H9 (cell line): Measurements from ENCODE around the gene ABCB8. TPM values are rescaled to one million over a fixed set of nuclear protein-coding genes. Genes with fewer than 3 reads are reported as not detected.

ENCODE experiments used
- DNase-seq: peaks from one replicate; pipeline ENCODE4 v3.0.0-alpha.2; 2017
- H2AFZ ChIP-seq: one replicate; pipeline ENCODE4 v1.6.1; 2013; ENCODE audit warnings: mild to moderate bottlenecking, low read length, control low read depth, moderate library complexity
- H2AK5ac ChIP-seq: 2 replicates; pipeline ENCODE4 v1.6.1; 2013; ENCODE audit warnings: low read length, control low read depth, mixed read lengths; ENCODE audit not compliant: insufficient read length
- H2BK120ac ChIP-seq: one replicate; pipeline ENCODE4 v1.6.1; 2013; ENCODE audit warnings: low read depth, mild to moderate bottlenecking, low read length, control low read depth, inconsistent platforms; ENCODE audit not compliant: poor library complexity, severe bottlenecking
- H2BK12ac ChIP-seq: 2 replicates; pipeline ENCODE4 v1.6.1; 2013; ENCODE audit warnings: low read length, control low read depth, mixed read lengths, low read depth; ENCODE audit not compliant: insufficient read length
- H2BK15ac ChIP-seq: 2 replicates; pipeline ENCODE4 v1.6.1; 2013; ENCODE audit warnings: low read depth, low read length, control low read depth
- H2BK20ac ChIP-seq: one replicate; pipeline ENCODE4 v1.6.1; 2013; ENCODE audit warnings: low read depth, mild to moderate bottlenecking, low read length, control low read depth, inconsistent platforms; ENCODE audit not compliant: poor library complexity, severe bottlenecking
- H2BK5ac ChIP-seq: 2 replicates; pipeline ENCODE4 v1.6.1; 2013; ENCODE audit warnings: low read length, control low read depth, mixed read lengths; ENCODE audit not compliant: insufficient read length
- H3K14ac ChIP-seq: 2 replicates; pipeline ENCODE4 v1.6.1; 2013; ENCODE audit warnings: low read length, control low read depth; ENCODE audit not compliant: insufficient read depth
- H3K18ac ChIP-seq: 2 replicates; pipeline ENCODE4 v1.6.1; 2013; ENCODE audit warnings: low read depth, mild to moderate bottlenecking, mixed read lengths, low read length, control low read depth; ENCODE audit not compliant: insufficient read length
- H3K23ac ChIP-seq: 2 replicates; pipeline ENCODE4 v1.6.1; 2013; ENCODE audit warnings: low read length, control low read depth, mixed read lengths, low read depth; ENCODE audit not compliant: insufficient read length
- H3K23me2 ChIP-seq: 2 replicates; pipeline ENCODE4 v1.6.1; 2013; ENCODE audit warnings: low read depth, mild to moderate bottlenecking, mixed read lengths, low read length, control low read depth; ENCODE audit not compliant: insufficient read length, poor library complexity, severe bottlenecking
- H3K27ac ChIP-seq: 2 replicates; pipeline ENCODE4 v1.5.1; 2013; ENCODE audit warnings: low read length, control low read depth, mixed read lengths, low read depth; ENCODE audit not compliant: insufficient read length
- H3K27me3 ChIP-seq: 2 replicates; pipeline ENCODE4 v1.6.1; 2013; ENCODE audit warnings: low read length, control low read depth, inconsistent platforms; ENCODE audit not compliant: insufficient read depth
- H3K4ac ChIP-seq: 2 replicates; pipeline ENCODE4 v1.6.1; 2013; ENCODE audit warnings: low read depth, mild to moderate bottlenecking, control low read depth, inconsistent platforms, low read length, moderate library complexity
- H3K4me1 ChIP-seq: 2 replicates; pipeline ENCODE4 v1.6.1; 2013; ENCODE audit warnings: low read length, control low read depth, inconsistent platforms; ENCODE audit not compliant: insufficient read depth
- H3K4me2 ChIP-seq: 2 replicates; pipeline ENCODE4 v1.6.1; 2013; ENCODE audit warnings: low read length, control low read depth, mixed read lengths; ENCODE audit not compliant: insufficient read length, insufficient read depth
- H3K56ac ChIP-seq: 2 replicates; pipeline ENCODE4 v1.6.1; 2013; ENCODE audit warnings: low read depth, mild to moderate bottlenecking, mixed read lengths, low read length, control low read depth; ENCODE audit not compliant: insufficient read length
- H3K79me1 ChIP-seq: 2 replicates; pipeline ENCODE4 v1.6.1; 2013; ENCODE audit warnings: low read depth, mild to moderate bottlenecking, moderate library complexity, low read length, control low read depth, inconsistent platforms; ENCODE audit not compliant: insufficient read depth, poor library complexity, severe bottlenecking
- H3K79me2 ChIP-seq: 2 replicates; pipeline ENCODE4 v1.6.1; 2013; ENCODE audit warnings: low read length, control low read depth, inconsistent platforms; ENCODE audit not compliant: insufficient read depth
- H3K9ac ChIP-seq: 2 replicates; pipeline ENCODE4 v1.6.1; 2013; ENCODE audit warnings: low read length, control low read depth, mixed read lengths; ENCODE audit not compliant: insufficient read length; ENCODE audit errors: extremely low read depth
- H3K9me3 ChIP-seq: one replicate; pipeline ENCODE4 v1.6.1; 2013; ENCODE audit warnings: low read depth, low read length, inconsistent platforms; ENCODE audit not compliant: control insufficient read depth
- H3T11ph ChIP-seq: one replicate; pipeline ENCODE4 v1.6.1; 2013; ENCODE audit warnings: mild to moderate bottlenecking, low read length, control low read depth, inconsistent platforms
- H4K20me1 ChIP-seq: one replicate; pipeline ENCODE4 v1.6.1; 2013; ENCODE audit not compliant: control insufficient read depth, insufficient read length, insufficient read depth
- H4K5ac ChIP-seq: 2 replicates; pipeline ENCODE4 v1.6.1; 2013; ENCODE audit warnings: low read depth, mild to moderate bottlenecking, mixed read lengths, low read length, control low read depth; ENCODE audit not compliant: insufficient read length
- H4K8ac ChIP-seq: replicated peaks from 2 replicates; pipeline ENCODE4 v1.6.1; 2013; ENCODE audit warnings: low read length, control low read depth, mixed read lengths, low read depth; ENCODE audit not compliant: insufficient read length
- H4K91ac ChIP-seq: 2 replicates; pipeline ENCODE4 v1.6.1; 2013; ENCODE audit warnings: low read depth, mild to moderate bottlenecking, moderate library complexity, mixed read lengths, low read length, control low read depth; ENCODE audit not compliant: insufficient read length
- H3K27ac Mint-ChIP-seq, 3 experiments: 2 replicates in 2 of 3; 3 replicates in 1 of 3; pipeline ENCODE4 v1.8.0; 2020 to 2021; ENCODE audit warnings: mixed read lengths in 3 of 3, mild to moderate bottlenecking in 1 of 3, moderate library complexity in 1 of 3
- H3K27me3 Mint-ChIP-seq: 2 replicates; pipeline ENCODE4 v1.8.0; 2021; ENCODE audit warnings: low read depth, mild to moderate bottlenecking, moderate library complexity, mixed read lengths
- H3K36me3 Mint-ChIP-seq, 3 experiments: 2 replicates in 2 of 3; 3 replicates in 1 of 3; pipeline ENCODE4 v1.8.0; 2020 to 2021; ENCODE audit warnings: low read depth in 3 of 3, mixed read lengths in 3 of 3; ENCODE audit not compliant: insufficient read depth in 1 of 3
- H3K4me1 Mint-ChIP-seq, 2 experiments: 2 replicates each; pipeline ENCODE4 v1.8.0; 2020; ENCODE audit warnings: mixed read lengths in 2 of 2
- H3K4me3 Mint-ChIP-seq, 2 experiments: 2 replicates in 1 of 2; 3 replicates in 1 of 2; pipeline ENCODE4 v1.8.0; 2020 to 2021; ENCODE audit warnings: mild to moderate bottlenecking in 2 of 2, mixed read lengths in 2 of 2, moderate library complexity in 1 of 2
- H3K9me3 Mint-ChIP-seq, 2 experiments: 2 replicates in 1 of 2; 3 replicates in 1 of 2; pipeline ENCODE4 v1.8.0; 2020; ENCODE audit warnings: mild to moderate bottlenecking in 2 of 2, mixed read lengths in 2 of 2, moderate library complexity in 1 of 2
- WGBS: extraction: QIAGEN DNeasy Blood & Tissue Kit; methylation state at CpG from one replicate; pipeline ENCODE4 v1.1.7; 2013; ENCODE audit warnings: missing lambda C conversion rate, low lambda C conversion rate, mixed read lengths; ENCODE audit not compliant: insufficient read length; ENCODE audit errors: extremely low coverage; 5-methylcytosine and 5-hydroxymethylcytosine counted together
- total RNA-seq: library from RNA; stranded (reverse); gene quantifications from 2 replicates; pipeline ENCODE4 v1.2.1, GENCODE V29; 2021
- TF ChIP-seq, protein P1 (sequence below): fragments of 200-600 bp; sonication (generic); conservative IDR thresholded peaks from 3 replicates; pipeline ENCODE4 v1.8.0; 2021; ENCODE audit warnings: antibody characterized with exemption, mild to moderate bottlenecking

ABCB8 gene
- total RNA-seq, 1 experiment from 2014 or later: 22.1 TPM

DNA sequence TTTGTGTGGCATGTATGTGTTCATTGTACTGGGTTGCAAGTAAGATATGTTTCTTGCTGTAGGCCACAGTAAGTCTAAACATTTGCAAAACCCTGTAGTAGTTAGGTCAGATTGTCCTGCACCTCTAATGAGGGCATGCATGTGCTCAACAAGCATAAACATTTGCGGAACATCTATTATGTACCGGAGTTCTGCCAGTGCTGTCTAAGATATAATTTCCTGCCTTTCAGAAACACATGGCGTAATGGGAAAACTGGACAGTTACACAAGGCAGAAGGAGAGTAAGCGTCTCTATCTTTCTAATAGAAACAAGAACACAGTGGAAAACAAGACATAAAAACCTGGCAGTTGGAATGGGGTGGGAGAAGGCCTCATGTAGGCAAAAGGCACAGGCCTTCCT lies 2.8 kb downstream of the ABCB8 start:
- Mint-ChIP-seq H3K9me3 (no peaks in the 10 kb centered on the region; a peak in 1 of 5 replicates), H3K4me1 (peaks cover 22 to 27% of the 10 kb centered on the region in 2 experiments), H3K27me3 (peaks cover 5% of the 10 kb centered on the region), H3K4me3 (no peak overlapping the region), H3K36me3 (peaks cover 0 to 8% (median 4%) of the 10 kb centered on the region in 3 experiments; a peak in 4 of 7 replicates), H3K27ac (no peak overlapping the region)
- Histone ChIP-seq H3K27ac (no peak overlapping the region), H2BK20ac (no peak overlapping the region), H3K79me2 (no peaks in the 10 kb centered on the region), H2BK5ac (no peak overlapping the region), H3K23me2 (peaks cover 6% of the 10 kb centered on the region), H4K5ac (no peak overlapping the region), H2BK15ac (no peak overlapping the region), H2AFZ (no peak overlapping the region), H3K9ac (no peak overlapping the region), H4K91ac (no peak overlapping the region), H4K8ac (no peak overlapping the region), H3K18ac (no peak overlapping the region), H3K9me3 (no peaks in the 10 kb centered on the region), H3K14ac (no peak overlapping the region), H3K79me1 (no peaks in the 10 kb centered on the region), H3K27me3 (no peaks in the 10 kb centered on the region), H3T11ph (no peak overlapping the region), H2BK120ac (no peak overlapping the region), H4K20me1 (no peaks in the 10 kb centered on the region), H3K56ac (no peak overlapping the region), H2AK5ac (no peak overlapping the region), H3K4me2 (no peak overlapping the region), H3K4me1 (peaks cover 2% of the 10 kb centered on the region; the same call in 1 of the 2 replicates), H3K23ac (no peak overlapping the region), H3K4ac (no peak overlapping the region), H2BK12ac (no peak overlapping the region)
- TF ChIP-seq, protein P1, sequence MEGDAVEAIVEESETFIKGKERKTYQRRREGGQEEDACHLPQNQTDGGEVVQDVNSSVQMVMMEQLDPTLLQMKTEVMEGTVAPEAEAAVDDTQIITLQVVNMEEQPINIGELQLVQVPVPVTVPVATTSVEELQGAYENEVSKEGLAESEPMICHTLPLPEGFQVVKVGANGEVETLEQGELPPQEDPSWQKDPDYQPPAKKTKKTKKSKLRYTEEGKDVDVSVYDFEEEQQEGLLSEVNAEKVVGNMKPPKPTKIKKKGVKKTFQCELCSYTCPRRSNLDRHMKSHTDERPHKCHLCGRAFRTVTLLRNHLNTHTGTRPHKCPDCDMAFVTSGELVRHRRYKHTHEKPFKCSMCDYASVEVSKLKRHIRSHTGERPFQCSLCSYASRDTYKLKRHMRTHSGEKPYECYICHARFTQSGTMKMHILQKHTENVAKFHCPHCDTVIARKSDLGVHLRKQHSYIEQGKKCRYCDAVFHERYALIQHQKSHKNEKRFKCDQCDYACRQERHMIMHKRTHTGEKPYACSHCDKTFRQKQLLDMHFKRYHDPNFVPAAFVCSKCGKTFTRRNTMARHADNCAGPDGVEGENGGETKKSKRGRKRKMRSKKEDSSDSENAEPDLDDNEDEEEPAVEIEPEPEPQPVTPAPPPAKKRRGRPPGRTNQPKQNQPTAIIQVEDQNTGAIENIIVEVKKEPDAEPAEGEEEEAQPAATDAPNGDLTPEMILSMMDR: no peak
- no peak for DNase-seq
- WGBS: no CpG with 5 or more reads among the region's 4 CpGs
